Glutamatergic neuron (in vitro differentiated cells): ENCODE results near the gene PAPLN. TPM values are rescaled to one million over a fixed set of nuclear protein-coding genes. Genes with fewer than 3 reads are reported as not detected.

ENCODE experiments used
- DNase-seq: peaks from one replicate; pipeline ENCODE4 v3.0.0; 2022
- H3K27ac Mint-ChIP-seq: one replicate; pipeline ENCODE4 v1.8.0; 2020; ENCODE audit warnings: mild to moderate bottlenecking, mixed read lengths, inconsistent platforms; ENCODE audit not compliant: unreplicated experiment
- H3K27me3 Mint-ChIP-seq: one replicate; pipeline ENCODE4 v1.8.0; 2020; ENCODE audit warnings: mild to moderate bottlenecking, moderate library complexity, mixed read lengths, inconsistent platforms; ENCODE audit not compliant: unreplicated experiment
- H3K36me3 Mint-ChIP-seq: one replicate; pipeline ENCODE4 v1.8.0; 2020; ENCODE audit warnings: mild to moderate bottlenecking, mixed read lengths, inconsistent platforms; ENCODE audit not compliant: unreplicated experiment
- H3K4me1 Mint-ChIP-seq: one replicate; pipeline ENCODE4 v1.8.0; 2020; ENCODE audit warnings: mild to moderate bottlenecking, low read depth, mixed read lengths, inconsistent platforms; ENCODE audit not compliant: unreplicated experiment
- H3K4me3 Mint-ChIP-seq: one replicate; pipeline ENCODE4 v1.8.0; 2020; ENCODE audit warnings: mild to moderate bottlenecking, mixed read lengths, inconsistent platforms; ENCODE audit not compliant: unreplicated experiment
- H3K9me3 Mint-ChIP-seq: one replicate; pipeline ENCODE4 v1.8.0; 2020; ENCODE audit warnings: mild to moderate bottlenecking, moderate library complexity, mixed read lengths, inconsistent platforms; ENCODE audit not compliant: unreplicated experiment
- total RNA-seq: library from RNA; stranded (reverse); fragmentation: NEBNext Ultra II Directional; extraction: Animal tissue kit (Norgen Biotek cat#: 25700); gene quantifications from one replicate; pipeline ENCODE4 v1.2.1, GENCODE V29; 2021; ENCODE audit not compliant: unreplicated experiment
- TF ChIP-seq, protein P1 (sequence below): fragments of 200-600 bp; sonication (generic); IDR thresholded peaks from one replicate; pipeline ENCODE4 v1.5.0; 2021; ENCODE audit not compliant: partially characterized antibody, unreplicated experiment

Gene PAPLN
- total RNA-seq, 1 donor from 2014 or later = 2.8 TPM

DNA sequence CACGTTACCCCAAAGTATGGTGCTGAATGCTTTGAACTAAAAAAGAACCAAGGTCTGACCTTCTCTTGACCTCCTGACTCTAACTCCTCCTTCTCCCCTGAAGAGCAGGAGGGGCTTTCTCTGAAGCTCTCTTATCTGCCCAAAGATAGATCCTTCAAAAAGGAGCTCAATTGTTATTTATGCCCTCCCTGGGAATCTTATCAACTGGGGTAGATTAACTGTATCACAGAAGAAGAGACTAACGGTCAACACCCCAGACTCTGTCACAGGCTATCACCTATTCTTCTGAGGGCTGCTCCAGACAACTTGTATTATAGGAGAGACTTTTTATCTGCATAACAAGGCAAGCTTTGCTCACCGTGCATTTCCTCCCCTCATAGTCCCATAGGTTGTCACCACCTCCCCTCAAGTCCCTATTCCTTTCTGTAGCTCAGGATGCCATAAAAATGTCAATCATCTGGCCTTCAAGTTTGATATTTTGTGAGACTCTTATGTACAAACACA lies 86.6 kb downstream of the PAPLN start:
- DNase-seq = no peak
- Mint-ChIP-seq H3K36me3 (no peaks in the 10 kb centered on the region), H3K4me3 (no peak overlapping the region), H3K27ac (no peak overlapping the region), H3K9me3 (no peaks in the 10 kb centered on the region), H3K27me3 (peaks cover 5% of the 10 kb centered on the region), H3K4me1 (no peaks in the 10 kb centered on the region)
- TF ChIP-seq, protein P1, sequence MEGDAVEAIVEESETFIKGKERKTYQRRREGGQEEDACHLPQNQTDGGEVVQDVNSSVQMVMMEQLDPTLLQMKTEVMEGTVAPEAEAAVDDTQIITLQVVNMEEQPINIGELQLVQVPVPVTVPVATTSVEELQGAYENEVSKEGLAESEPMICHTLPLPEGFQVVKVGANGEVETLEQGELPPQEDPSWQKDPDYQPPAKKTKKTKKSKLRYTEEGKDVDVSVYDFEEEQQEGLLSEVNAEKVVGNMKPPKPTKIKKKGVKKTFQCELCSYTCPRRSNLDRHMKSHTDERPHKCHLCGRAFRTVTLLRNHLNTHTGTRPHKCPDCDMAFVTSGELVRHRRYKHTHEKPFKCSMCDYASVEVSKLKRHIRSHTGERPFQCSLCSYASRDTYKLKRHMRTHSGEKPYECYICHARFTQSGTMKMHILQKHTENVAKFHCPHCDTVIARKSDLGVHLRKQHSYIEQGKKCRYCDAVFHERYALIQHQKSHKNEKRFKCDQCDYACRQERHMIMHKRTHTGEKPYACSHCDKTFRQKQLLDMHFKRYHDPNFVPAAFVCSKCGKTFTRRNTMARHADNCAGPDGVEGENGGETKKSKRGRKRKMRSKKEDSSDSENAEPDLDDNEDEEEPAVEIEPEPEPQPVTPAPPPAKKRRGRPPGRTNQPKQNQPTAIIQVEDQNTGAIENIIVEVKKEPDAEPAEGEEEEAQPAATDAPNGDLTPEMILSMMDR = no peak

Other genes with a start within 250 kb of the PAPLN start
- gene ZFYVE1, start 210.4 kb upstream of the PAPLN start, total RNA-seq = 43.7 TPM
- gene RBM25, start 179.0 kb upstream of the PAPLN start, total RNA-seq = 118 TPM
- gene PSEN1, start 101.0 kb upstream of the PAPLN start, total RNA-seq = 79.7 TPM
- gene NUMB, start 221.0 kb downstream of the PAPLN start, total RNA-seq = 48.0 TPM